CD4-positive, alpha-beta T cell treated with Interleukin-21 for 1 hour (primary cell): ENCODE results near the gene PUS1.
"Not testable (repeated sequence)": the region's sequence is repeated elsewhere in the genome, so short reads cannot be mapped to it uniquely, and the experiment has no call there.

ENCODE experiments used
- DNase-seq: peaks from one replicate; pipeline ENCODE4 v3.0.0-alpha.2; 2020

The PUS1 gene

GRCh38 chr12:131941116-131941986 lies 12.3 kb downstream of the PUS1 start:
- DNase-seq = no peak

- DNase-seq = no peak
Observed at GRCh38 chr12:131941987-131942341, 12.9 kb downstream of the PUS1 start.

DNA sequence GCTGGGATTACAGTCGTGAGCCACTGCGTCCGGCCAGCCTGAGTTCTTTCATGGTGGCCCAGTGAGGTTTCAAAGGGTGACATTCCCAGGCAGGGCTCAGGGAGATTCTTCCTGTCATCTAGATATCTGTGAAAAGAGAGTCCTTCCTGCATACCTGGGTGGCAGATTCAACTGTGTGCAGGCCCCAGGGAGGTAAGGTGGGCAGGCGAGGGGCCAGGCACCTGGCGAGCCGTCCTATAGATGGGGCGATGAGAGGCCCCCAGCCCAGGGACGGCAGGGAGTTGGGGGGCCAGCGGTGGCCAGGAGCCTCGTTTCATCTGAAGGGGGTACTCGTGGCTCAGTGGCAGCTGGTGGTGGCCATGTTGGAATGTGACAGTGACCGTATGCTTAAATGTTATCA lies 13.6 kb downstream of the PUS1 start:
- no peak for DNase-seq

- DNase-seq = no peak
Observed at GRCh38 chr12:131943389-131943788, 14.3 kb downstream of the PUS1 start.

DNA sequence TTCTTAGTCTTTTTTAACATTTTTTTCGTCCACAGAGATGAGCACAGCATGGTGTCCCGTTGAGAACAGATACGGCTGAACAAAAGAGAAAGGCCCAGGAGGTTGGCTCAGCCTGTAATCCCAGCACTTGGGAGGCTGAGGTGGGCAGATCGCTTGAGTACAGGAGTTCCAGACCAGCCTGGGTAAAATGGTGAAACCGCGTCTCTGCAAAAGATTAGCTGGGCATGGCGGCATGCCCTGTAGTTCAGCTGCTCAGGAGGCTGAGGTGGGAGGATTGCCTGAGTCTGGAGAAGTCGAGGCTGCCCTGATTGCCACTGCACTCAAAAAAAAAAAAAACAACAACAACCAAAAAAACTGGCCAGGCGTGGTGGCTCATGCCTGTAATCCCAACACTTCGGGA lies 14.8 kb downstream of the PUS1 start:
- DNase-seq = no peak

DNA sequence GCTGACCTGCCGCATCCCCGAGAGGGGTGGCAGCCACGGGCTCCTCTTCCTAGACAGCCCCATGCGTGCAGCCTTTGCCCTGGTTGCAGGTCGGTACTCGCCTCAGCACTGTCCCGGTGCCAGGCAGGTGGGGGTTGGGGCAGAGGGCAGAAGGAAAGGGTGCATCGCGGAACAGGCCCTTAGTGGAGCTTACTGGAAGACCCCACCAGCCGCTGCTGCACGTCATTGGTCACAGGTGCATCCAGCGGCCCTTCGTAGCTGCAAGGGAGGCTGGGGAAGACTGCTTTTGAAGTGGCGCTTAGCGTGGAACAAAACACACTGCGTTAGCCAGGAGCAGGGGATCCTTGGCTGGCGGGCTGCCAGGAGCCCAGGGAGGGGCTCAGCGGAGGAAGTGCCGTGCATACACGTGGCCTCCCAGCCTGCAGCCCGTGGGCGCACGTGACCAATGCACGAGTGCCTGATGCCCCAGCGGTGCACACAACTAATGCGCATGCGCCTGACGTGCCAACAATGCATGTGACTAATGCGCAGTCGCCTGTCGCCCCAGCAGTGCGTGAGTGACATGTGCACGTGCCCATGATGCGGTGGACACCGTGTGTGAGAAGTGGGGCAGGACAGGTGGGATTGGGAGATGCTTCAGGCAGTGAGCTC lies 15.7 kb downstream of the PUS1 start:
- DNase-seq = no peak

DNA sequence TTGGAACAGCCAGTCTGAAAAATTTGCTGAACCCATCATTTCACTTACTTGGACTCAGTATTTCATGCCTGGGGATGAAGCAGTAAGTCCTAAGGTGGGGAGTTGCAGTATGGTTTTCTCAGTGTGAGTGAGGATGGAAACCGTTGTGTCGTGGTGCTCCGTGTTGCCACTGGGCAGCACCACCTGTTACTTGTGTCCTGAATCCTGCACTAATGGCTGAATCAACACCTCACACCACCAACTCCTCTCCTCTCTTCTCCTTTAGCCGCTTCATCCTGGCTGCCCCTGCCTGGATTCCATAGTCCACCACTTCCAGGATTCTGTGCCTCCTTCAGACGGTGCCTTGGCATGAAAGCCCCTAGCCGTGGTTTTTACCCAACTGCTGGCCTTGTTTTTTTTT lies 17.7 kb downstream of the PUS1 start:
- DNase-seq = no peak

- no peak for DNase-seq
Observed at GRCh38 chr12:131947482-131948027, 18.5 kb downstream of the PUS1 start.

GRCh38 chr12:131948166-131948712 lies 19.2 kb downstream of the PUS1 start:
- no peak for DNase-seq

DNA sequence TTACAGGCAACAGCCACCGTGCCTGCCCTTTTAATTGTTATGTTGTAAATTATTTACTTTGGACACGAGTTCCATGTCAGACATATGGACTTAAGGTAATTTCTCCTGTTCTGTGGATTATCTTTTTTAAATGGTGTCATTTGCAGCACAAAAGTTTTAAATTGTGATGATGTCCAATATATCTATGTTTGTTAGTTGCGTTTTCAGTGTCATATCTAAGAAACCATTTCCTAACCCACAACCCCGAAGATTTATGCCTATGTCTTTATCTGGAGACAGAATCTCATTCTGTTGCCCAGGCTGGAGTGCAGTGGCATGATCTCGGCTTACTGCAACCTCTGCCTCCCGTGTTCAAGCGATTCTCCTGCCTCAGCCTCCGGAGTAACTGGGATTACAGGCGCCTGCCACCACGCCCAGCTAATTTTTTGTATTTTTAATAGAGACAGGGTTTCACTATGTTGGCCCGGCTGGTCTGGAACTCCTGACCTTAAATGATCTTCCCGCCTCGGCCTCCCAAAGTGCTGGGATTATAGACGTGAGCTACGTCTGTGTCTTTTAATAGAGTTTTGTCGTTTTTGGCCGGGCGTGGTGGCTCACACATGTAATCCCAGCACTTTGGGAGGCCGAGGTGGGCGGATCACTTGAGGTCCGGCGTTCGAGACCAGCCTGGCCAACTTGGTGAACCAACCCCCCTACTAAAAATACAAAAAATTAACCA lies 19.8 kb downstream of the PUS1 start:
- peak; percentile 23 for DNase-seq

DNA sequence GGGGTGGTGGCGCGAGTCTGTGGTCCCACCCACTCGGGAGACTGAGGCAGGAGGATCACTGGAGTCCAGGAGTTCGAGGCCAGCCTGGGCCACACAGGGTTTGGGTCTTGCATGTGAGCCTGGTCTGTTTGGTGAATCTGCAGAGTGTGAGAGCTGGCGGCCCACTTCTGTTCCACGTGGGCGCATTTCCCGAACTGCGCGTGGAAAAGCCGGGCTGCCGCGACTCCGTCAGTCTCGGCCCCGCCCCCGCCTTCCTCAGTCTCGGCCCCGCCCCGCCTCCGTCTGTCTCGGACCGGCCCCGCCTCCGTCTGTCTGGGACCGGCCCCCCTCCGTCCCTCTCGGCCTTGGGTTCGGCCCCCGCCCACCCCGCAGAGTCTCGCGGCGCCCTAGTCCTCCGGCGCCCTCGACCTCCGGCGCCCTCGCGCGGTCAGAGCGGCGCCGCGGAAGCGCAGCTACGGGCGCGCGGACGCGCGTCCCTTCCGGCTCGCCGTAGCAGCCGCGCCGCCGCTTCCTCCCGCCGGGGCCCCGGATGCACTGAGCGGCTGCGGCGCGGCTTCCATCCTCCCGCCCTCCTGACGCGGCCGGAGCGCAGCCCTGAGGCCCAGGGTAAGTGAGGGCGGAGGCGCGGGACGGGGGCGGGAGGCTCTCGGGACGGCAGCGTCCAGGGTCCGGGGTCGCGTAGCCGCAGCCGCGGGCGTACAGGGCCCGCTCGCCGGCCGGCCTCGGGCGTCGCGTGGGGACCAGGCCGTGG lies 20.5 kb downstream of the PUS1 start, which contains the start of gene EP400:
Gene EP400 (plus strand): TSS at position 512 of the 751 bp plus-strand sequence. CDS start 10,678 bp downstream, outside the sequence.
- peak; percentile 95 for DNase-seq

GRCh38 chr12:131950182-131950913 lies 21.3 kb downstream of the PUS1 start:
- DNase-seq = peak; percentile 31

DNA sequence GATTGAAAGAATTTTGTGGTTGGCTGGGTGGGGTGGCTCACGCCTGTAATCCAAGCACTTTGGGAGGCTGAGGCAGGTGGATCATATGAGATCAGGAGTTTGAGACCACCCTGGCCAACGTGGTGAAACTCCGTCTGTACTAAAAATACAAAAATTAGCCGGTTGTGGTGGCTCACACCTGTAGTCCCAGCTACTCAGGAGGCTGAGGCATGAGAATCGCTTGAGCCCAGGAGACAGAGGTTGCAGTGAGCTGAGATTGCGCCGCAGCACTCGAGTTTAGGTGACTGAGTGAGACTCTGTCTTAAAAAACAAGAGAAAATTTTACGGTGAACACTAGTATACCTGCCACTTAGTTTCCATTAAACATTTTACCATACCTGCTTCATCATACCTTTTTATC lies 24.7 kb downstream of the PUS1 start:
- not testable (repeated sequence) for DNase-seq

DNA sequence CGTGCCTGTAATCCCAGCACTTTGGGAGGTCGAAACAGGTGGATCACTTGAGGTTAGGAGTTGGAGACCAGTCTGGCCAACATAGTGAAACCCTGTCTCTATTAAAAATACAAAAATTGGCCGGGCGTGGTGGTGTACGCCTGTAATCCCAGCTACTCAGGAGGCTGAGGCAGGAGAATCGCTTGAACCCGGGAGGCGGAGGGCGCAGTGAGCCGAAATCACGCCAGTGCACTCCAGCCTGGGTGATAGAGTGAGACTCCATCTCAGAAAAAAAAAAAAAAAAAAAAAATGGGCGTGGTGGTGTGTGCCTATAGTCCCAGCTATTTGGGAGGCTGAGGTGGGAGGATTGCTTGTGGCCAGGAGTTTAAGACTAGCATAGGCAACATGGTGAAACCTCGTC lies 25.4 kb downstream of the PUS1 start:
- DNase-seq = not testable (repeated sequence)

DNA sequence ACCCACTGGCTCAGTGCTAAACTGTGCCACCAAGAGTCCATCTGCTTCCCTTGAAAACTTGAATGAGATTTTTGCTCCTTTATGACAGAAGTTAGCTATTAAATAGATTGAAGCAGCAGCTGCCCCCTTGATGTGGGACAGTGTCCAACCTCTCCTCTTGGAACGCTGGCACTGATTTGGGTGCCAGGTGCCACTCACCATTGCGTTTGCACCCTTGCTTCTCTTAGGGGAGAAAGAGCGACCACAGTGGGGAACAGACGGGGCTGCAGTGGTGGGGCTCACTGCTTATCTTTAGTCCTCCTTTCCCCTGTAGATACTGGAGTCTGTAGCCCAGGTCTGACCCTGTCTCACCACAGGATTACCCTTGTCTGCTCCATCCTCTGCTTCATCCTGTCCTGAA lies 30.0 kb downstream of the PUS1 start:
- no peak for DNase-seq

- no peak for DNase-seq
Observed at GRCh38 chr12:131959641-131960589, 30.8 kb downstream of the PUS1 start.

DNA sequence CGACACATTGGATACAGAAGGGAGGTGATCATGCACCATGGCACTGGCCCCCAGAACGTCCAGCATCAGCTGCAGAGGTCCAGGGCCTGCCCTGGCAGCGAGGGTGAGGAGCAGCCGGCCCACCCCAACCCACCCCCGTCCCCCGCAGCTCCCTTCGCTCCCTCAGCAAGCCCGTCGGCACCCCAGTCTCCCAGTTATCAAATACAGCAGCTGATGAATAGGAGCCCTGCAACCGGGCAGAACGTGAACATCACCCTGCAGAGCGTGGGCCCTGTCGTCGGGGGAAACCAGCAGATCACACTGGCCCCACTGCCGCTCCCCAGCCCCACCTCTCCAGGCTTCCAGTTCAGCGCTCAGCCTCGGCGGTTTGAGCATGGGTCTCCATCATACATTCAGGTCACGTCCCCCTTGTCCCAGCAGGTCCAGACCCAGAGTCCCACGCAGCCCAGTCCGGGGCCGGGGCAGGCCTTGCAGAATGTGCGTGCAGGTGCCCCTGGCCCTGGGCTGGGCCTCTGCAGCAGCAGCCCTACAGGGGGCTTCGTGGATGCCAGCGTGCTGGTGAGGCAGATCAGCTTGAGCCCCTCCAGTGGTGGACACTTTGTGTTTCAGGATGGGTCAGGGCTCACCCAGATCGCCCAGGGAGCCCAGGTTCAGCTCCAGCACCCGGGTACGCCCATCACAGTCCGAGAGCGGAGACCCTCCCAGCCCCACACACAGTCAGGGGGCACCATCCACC lies 31.7 kb downstream of the PUS1 start:
- DNase-seq = not testable (repeated sequence)

DNA sequence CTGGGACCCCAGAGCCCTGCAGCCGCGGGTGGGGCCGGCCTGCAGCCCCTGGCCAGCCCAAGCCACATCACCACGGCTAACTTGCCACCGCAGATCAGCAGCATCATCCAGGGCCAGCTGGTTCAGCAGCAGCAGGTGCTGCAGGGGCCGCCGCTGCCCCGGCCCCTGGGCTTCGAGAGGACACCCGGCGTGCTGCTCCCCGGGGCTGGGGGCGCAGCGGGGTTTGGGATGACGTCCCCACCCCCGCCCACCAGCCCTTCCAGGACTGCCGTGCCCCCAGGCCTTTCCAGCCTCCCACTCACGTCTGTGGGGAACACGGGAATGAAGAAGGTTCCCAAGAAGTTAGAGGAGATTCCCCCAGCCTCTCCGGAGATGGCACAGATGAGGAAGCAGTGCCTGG lies 32.3 kb downstream of the PUS1 start:
- DNase-seq = not testable (repeated sequence)

DNA sequence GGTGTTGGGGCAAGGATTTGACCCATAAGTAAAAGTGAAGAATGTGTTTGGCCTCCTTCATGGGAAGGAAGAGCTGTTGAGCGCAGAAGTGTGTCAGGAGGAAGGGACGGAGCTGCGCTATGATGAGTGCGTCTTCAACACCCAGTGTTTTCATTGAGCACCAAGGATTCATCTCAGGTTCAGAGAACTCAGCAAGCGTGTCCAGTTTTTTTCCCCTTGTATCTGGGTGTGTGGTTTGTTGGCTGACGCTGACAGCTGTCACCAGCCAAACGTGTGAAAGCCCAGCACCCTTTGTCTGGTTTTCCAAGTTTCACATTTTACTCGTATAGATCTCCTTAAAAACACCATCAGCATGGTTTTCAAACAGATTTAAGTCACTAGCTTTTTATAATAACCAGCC lies 33.0 kb downstream of the PUS1 start:
- no peak for DNase-seq

GRCh38 chr12:131963381-131963780 lies 34.3 kb downstream of the PUS1 start:
- DNase-seq = peak; percentile 39
